H1 (cell line): ENCODE data around the gene SLC25A4.

Source experiments
- ASH2L ChIP-seq: fragments of 200-600, 300-600 bp; sonication (generic); IDR thresholded peaks from one replicate; pipeline ENCODE4 v1.7.1; 2017; ENCODE audit warnings: low read length
- JUN ChIP-seq: IDR thresholded peaks from 2 replicates; pipeline ENCODE4 v1.6.1; 2011; ENCODE audit warnings: low read depth, mild to moderate bottlenecking, improper control_type of control experiment, low read length
- KDM1A ChIP-seq: fragments of 200-600, 300-600 bp; sonication (generic); IDR thresholded peaks from 2 replicates; pipeline ENCODE4 v1.7.1; 2016; ENCODE audit warnings: mild to moderate bottlenecking, low read length, borderline replicate concordance
- POLR2A ChIP-seq, 2 experiments: IDR thresholded peaks; 1 replicate in 1 of 2; 2 replicates in 1 of 2; pipeline ENCODE4 v1.6.1; 2011; ENCODE audit warnings: low read depth in 2 of 2, low read length in 2 of 2, mild to moderate bottlenecking in 2 of 2; ENCODE audit errors: control extremely low read depth in 1 of 2
- RAD21 ChIP-seq, 2 experiments: IDR thresholded peaks in 1 of 2; conservative IDR thresholded peaks in 1 of 2; 2 replicates each; pipeline ENCODE4 v1.6.1; 2011; ENCODE audit warnings: low read depth in 2 of 2, low read length in 2 of 2, improper control_type of control experiment in 1 of 2, inconsistent platforms in 1 of 2, mild to moderate bottlenecking in 1 of 2, moderate library complexity in 1 of 2
- RNF2 ChIP-seq: fragments of 200-900, 300-1000 bp; sonication (generic); IDR thresholded peaks from 2 replicates; pipeline ENCODE4 v1.7.1; 2016; ENCODE audit warnings: borderline replicate concordance, low read depth, mild to moderate bottlenecking, antibody characterized with exemption, low read length; ENCODE audit not compliant: poor library complexity, severe bottlenecking; ENCODE audit errors: missing control alignments
- TCF12 ChIP-seq: IDR thresholded peaks from 2 replicates; pipeline ENCODE4 v1.6.1; 2011; ENCODE audit warnings: low read depth, mild to moderate bottlenecking, low read length
- YY1 ChIP-seq: IDR thresholded peaks from 2 replicates; pipeline ENCODE4 v1.6.1; 2011; ENCODE audit warnings: low read depth, mild to moderate bottlenecking, low read length
- TF ChIP-seq, protein P1 (sequence below): IDR thresholded peaks from 2 replicates; pipeline ENCODE4 v1.6.1; 2011; ENCODE audit warnings: low read depth, mild to moderate bottlenecking, low read length; ENCODE audit not compliant: insufficient read depth
- TF ChIP-seq, protein P2 (sequence below), 3 experiments: IDR thresholded peaks; 1 replicate in 2 of 3; 2 replicates in 1 of 3; pipeline versions ENCODE4 v1.5.1 to v1.6.1; 2011; ENCODE audit warnings: low read length in 3 of 3, mild to moderate bottlenecking in 3 of 3, inconsistent platforms in 2 of 3, low read depth in 1 of 3, moderate library complexity in 1 of 3; ENCODE audit not compliant: insufficient read depth in 1 of 3; ENCODE audit errors: control extremely low read depth in 1 of 3

DNA sequence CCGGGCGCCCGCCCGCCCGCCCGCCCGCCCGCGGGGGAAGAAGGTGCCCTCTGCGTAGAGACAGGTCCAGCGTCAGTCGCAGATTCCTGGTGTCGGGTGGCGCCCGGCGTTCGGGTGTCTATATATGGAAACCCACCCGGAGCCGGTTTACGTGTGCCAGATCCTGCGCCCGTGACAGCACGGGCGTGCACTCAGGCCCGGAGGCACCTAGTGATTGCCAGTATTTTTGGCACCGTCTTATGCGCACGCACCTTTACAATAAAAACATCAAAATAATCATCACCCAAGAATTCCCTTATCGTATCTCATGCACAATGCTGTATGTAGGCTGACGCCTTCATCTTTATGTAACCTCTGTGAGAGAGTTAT lies 519 bp downstream of the SLC25A4 start:
- TF ChIP-seq POLR2A (IDR thresholded peaks at IDR 0.05; ENCODE audit: control extremely low read depth in 1 of 2, low read depth in 2 of 2, low read length in 2 of 2) (no peak), RNF2 (no peak), JUN (no peak), ASH2L (no peak), YY1 (no peak), TCF12 (no peak), RAD21 (IDR thresholded peaks at IDR 0.05 in 1 of 2, conservative IDR thresholded peaks at IDR 0.05 in 1 of 2; ENCODE audit: low read depth in 2 of 2, low read length in 2 of 2) (no peak), KDM1A (no peak)
- TF ChIP-seq, protein P1, sequence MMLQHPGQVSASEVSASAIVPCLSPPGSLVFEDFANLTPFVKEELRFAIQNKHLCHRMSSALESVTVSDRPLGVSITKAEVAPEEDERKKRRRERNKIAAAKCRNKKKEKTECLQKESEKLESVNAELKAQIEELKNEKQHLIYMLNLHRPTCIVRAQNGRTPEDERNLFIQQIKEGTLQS = no peak
- TF ChIP-seq, protein P2, sequence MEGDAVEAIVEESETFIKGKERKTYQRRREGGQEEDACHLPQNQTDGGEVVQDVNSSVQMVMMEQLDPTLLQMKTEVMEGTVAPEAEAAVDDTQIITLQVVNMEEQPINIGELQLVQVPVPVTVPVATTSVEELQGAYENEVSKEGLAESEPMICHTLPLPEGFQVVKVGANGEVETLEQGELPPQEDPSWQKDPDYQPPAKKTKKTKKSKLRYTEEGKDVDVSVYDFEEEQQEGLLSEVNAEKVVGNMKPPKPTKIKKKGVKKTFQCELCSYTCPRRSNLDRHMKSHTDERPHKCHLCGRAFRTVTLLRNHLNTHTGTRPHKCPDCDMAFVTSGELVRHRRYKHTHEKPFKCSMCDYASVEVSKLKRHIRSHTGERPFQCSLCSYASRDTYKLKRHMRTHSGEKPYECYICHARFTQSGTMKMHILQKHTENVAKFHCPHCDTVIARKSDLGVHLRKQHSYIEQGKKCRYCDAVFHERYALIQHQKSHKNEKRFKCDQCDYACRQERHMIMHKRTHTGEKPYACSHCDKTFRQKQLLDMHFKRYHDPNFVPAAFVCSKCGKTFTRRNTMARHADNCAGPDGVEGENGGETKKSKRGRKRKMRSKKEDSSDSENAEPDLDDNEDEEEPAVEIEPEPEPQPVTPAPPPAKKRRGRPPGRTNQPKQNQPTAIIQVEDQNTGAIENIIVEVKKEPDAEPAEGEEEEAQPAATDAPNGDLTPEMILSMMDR (IDR thresholded peaks at IDR 0.05; ENCODE audit: control extremely low read depth in 1 of 3, insufficient read depth in 1 of 3, low read depth in 1 of 3, low read length in 3 of 3) = no peak
